CD4-positive, alpha-beta T cell (primary cell): Measurements from ENCODE around the gene SH3D19. TPM values are rescaled to one million over a fixed set of nuclear protein-coding genes. Genes with fewer than 3 reads are reported as not detected.

Experiments used
- ATAC-seq: fragments of 200-7000 bp; cut with Tn5 transposase; one replicate; pipeline ENCODE4 v1.10.0; 2022; ENCODE audit warnings: mild to moderate bottlenecking; ENCODE audit not compliant: poor library complexity
- CTCF ChIA-PET: fragments of 350-600 bp; sonication (Branson Sonifier 250); formaldehyde crosslinking; loops from one replicate; lab custom pipeline; 2021; ENCODE audit warnings: antibody characterized with exemption, inconsistent platforms; lab: Charles Lee
- POLR2A ChIA-PET: fragments of 350-600 bp; sonication (Branson Sonifier 250); formaldehyde crosslinking; loops from one replicate; lab custom pipeline; 2021; ENCODE audit warnings: antibody characterized with exemption, inconsistent platforms; lab: Charles Lee
- DNase-seq, 14 experiments: peaks; one replicate each; pipeline ENCODE4 v3.0.0-alpha.2; 2013 to 2020; ENCODE audit warnings: mixed read lengths in 2 of 14
- H3K27ac ChIP-seq, 2 donors: one replicate each; pipeline versions ENCODE4 v1.5.1 to v1.7.0; 2013; ENCODE audit warnings: low read length in 2 of 2, low read depth in 1 of 2, mild to moderate bottlenecking in 1 of 2
- H3K27me3 ChIP-seq, 2 experiments: 1 replicate in 1 of 2; 2 replicates in 1 of 2; pipeline versions ENCODE4 v1.6.1 to v1.7.0; 2013; ENCODE audit warnings: low read length in 2 of 2, control low read depth in 1 of 2, mild to moderate bottlenecking in 1 of 2, moderate library complexity in 1 of 2; ENCODE audit not compliant: insufficient read depth in 2 of 2, control insufficient read depth in 1 of 2
- H3K36me3 ChIP-seq: one replicate; pipeline ENCODE4 v1.6.1; 2013; ENCODE audit warnings: low read length, control low read depth; ENCODE audit not compliant: insufficient read depth
- H3K4me1 ChIP-seq: one replicate; pipeline ENCODE4 v1.6.1; 2013; ENCODE audit warnings: low read length, control low read depth; ENCODE audit not compliant: insufficient read depth
- H3K4me3 ChIP-seq: one replicate; pipeline ENCODE4 v1.5.1; 2013; ENCODE audit warnings: mild to moderate bottlenecking, low read length, moderate library complexity
- H3K9me3 ChIP-seq, 2 experiments: 1 replicate in 1 of 2; 2 replicates in 1 of 2; pipeline versions ENCODE4 v1.6.1 to v1.7.0; 2013; ENCODE audit warnings: low read length in 2 of 2, mild to moderate bottlenecking in 2 of 2, control low read depth in 1 of 2, moderate library complexity in 1 of 2; ENCODE audit not compliant: control insufficient read depth in 1 of 2, insufficient read depth in 1 of 2
- H3K27ac Mint-ChIP-seq: one replicate; pipeline ENCODE4 v1.8.0; 2020; ENCODE audit warnings: mixed read lengths
- H3K27me3 Mint-ChIP-seq: one replicate; pipeline ENCODE4 v1.8.0; 2021; ENCODE audit warnings: mixed read lengths
- H3K36me3 Mint-ChIP-seq: one replicate; pipeline ENCODE4 v1.8.0; 2021; ENCODE audit warnings: low read depth, mixed read lengths
- H3K4me1 Mint-ChIP-seq: one replicate; pipeline ENCODE4 v1.8.0; 2021; ENCODE audit warnings: low read depth, mixed read lengths
- H3K4me3 Mint-ChIP-seq: one replicate; pipeline ENCODE4 v1.8.0; 2020; ENCODE audit warnings: mild to moderate bottlenecking, mixed read lengths
- H3K9me3 Mint-ChIP-seq: one replicate; pipeline ENCODE4 v1.8.0; 2020; ENCODE audit warnings: mixed read lengths
- CTCF ChIP-seq: fragments of 200-600 bp; IDR thresholded peaks from one replicate; pipeline ENCODE4 v1.8.0; 2022; ENCODE audit warnings: antibody characterized with exemption, mild to moderate bottlenecking
- intact Hi-C, 2 experiments: fragments of 100-400 bp; cut with DNase I in 1 of 2; cut with micrococcal nuclease in 1 of 2; formaldehyde crosslinking; loops; one replicate each; pipeline versions ENCODE4 v1.15.1 to v1.9.0; 2023 to 2025; cut with DNase I, micrococcal nuclease
- total RNA-seq, 174 experiments: library from RNA in 2 of 174; stranded (reverse) in 2 of 174; gene quantifications; one replicate each; pipeline ENCODE4 v1.2.3 and lab custom pipeline; 2021 to 2026

Gene SH3D19
- total RNA-seq, 2 experiments from 2014 or later, result 0.27 TPM; not detected in 1

DNA sequence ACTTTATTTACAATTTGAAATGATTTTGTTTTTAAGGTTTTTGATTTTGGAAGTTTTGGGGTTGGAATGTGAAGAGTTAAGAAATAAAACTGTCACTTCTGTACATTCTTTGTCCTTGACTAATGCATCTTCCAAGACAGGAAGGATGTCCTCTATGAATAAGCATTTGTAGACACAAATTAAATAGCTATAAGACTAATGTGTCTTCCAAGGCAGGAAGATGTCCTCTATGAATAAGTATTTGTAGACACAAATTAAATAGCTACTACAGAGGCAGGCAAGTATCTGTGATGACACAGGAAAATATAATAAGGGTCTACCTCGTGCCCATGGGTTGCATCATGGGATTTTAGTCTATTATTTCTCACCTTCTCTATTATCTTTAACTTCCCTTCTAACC is 33.9 kb downstream of the SH3D19 start:
- no peak overlapping the region for H3K4me3 ChIP-seq
- Mint-ChIP-seq H3K36me3 (no peaks in the 10 kb centered on the region), H3K27ac (no peak overlapping the region), H3K4me3 (no peak overlapping the region), H3K27me3 (no peaks in the 10 kb centered on the region), H3K4me1 (no peaks in the 10 kb centered on the region), H3K9me3 (peaks cover 4% of the 10 kb centered on the region)
- ATAC-seq (no peak), DNase-seq (no peak)
- POLR2A ChIA-PET, result no interaction called here
- no peaks in the 10 kb centered on the region for H3K27me3 ChIP-seq
- no peaks in the 10 kb centered on the region for H3K9me3 ChIP-seq
- no peaks in the 10 kb centered on the region for H3K36me3 ChIP-seq
- no peak for TF ChIP-seq CTCF
- no peaks in the 10 kb centered on the region for H3K4me1 ChIP-seq
- CTCF ChIA-PET, result no interaction called here
- no peak overlapping the region for H3K27ac ChIP-seq
- intact Hi-C loops, result no loop called here

- POLR2A ChIA-PET, result no interaction called here
- intact Hi-C loops, result no loop called here
- no peak overlapping the region for H3K4me3 Mint-ChIP-seq
Measured at GRCh38 chr4:151287409-151287808, 38.0 kb downstream of the SH3D19 start.

DNA sequence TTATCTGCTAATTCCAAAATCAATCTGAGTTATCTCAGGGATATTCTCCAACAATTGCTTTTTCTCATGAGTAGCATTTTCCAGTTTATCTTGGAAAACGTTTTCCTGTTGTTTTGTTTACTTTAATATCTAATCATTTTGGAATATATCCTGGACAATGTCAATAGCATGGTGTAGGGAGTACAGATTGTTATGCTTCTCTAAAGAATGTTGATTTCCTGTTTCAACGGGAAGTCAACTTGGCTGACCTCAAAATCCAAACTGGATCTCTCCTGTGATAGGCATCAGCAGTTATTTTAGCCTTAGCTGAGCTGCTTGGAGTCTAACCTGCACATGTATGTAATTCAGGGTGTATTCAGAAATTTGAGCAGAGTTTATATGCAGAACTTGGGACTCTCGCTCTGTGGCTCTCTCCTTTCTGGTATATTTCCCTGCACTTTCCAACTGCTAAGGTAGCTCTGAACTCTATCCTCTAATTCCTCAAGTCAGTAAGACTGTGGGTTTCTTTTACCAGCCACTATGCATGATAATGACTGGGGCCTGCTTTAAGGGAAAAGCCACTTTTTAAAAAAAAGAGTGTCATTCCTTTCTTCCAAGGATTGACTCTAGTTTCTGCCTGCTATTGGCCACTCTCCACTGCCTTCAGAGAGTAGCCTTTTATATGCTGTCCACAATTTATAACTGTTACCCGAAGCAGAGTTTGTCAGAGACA is 40.7 kb downstream of the SH3D19 start:
- ATAC-seq (no peak), DNase-seq (no peak)
- Mint-ChIP-seq H3K27ac (no peak overlapping the region), H3K4me3 (no peak overlapping the region), H3K27me3 (peaks cover 7% of the 10 kb centered on the region), H3K9me3 (peaks cover 8% of the 10 kb centered on the region), H3K4me1 (no peaks in the 10 kb centered on the region), H3K36me3 (no peaks in the 10 kb centered on the region)
- intact Hi-C loops, result no loop called here
- Histone ChIP-seq H3K4me3 (no peak overlapping the region), H3K36me3 (no peaks in the 10 kb centered on the region), H3K27ac (no peak overlapping the region), H3K27me3 (no peaks in the 10 kb centered on the region), H3K9me3 (no peaks in the 10 kb centered on the region), H3K4me1 (no peaks in the 10 kb centered on the region)
- TF ChIP-seq CTCF, result no peak
- ChIA-PET CTCF (no interaction called here), POLR2A (no interaction called here)

More at GRCh38 chr4:151287409-151287808, 38.0 kb downstream of the SH3D19 start:
- Mint-ChIP-seq H3K27ac (no peak overlapping the region), H3K4me1 (no peaks in the 10 kb centered on the region), H3K27me3 (peaks cover 5% of the 10 kb centered on the region), H3K36me3 (no peaks in the 10 kb centered on the region), H3K9me3 (peaks cover 8% of the 10 kb centered on the region)
- no peaks in the 10 kb centered on the region for H3K9me3 ChIP-seq
- no peaks in the 10 kb centered on the region for H3K4me1 ChIP-seq
- DNase-seq (no peak), ATAC-seq (no peak)
- no peaks in the 10 kb centered on the region for H3K27me3 ChIP-seq
- H3K27ac ChIP-seq, result no peak overlapping the region
- TF ChIP-seq CTCF, result no peak
- no peak overlapping the region for H3K4me3 ChIP-seq
- CTCF ChIA-PET, result no interaction called here
- no peaks in the 10 kb centered on the region for H3K36me3 ChIP-seq
